Mammary epithelial cell (primary cell): ENCODE measurements around the gene SLC9C2.

Experiments used
- CTCF ChIP-seq, 2 donors: IDR thresholded peaks in 1 of 2; conservative IDR thresholded peaks in 1 of 2; 2 replicates each; pipeline ENCODE4 v1.5.1; 2011 to 2012; ENCODE audit warnings: inconsistent platforms in 2 of 2, low read length in 2 of 2, mild to moderate bottlenecking in 2 of 2, control low read depth in 1 of 2, low read depth in 1 of 2; ENCODE audit not compliant: insufficient read depth in 1 of 2; ENCODE audit errors: extremely low read depth in 1 of 2
- EZH2 ChIP-seq: IDR thresholded peaks from 2 replicates; pipeline ENCODE4 v1.6.1; 2012; ENCODE audit warnings: low read length, inconsistent platforms, borderline replicate concordance

GRCh38 chr1:173499729-173500128 is 103.1 kb downstream of the SLC9C2 start:
- TF ChIP-seq CTCF (conservative IDR thresholded peaks at IDR 0.05 in 1 of 2, IDR thresholded peaks at IDR 0.05 in 1 of 2; ENCODE audit: extremely low read depth in 1 of 2, insufficient read depth in 1 of 2, low read depth in 1 of 2, low read length in 2 of 2) (no peak), EZH2 (no peak)
